H1 (cell line): ENCODE results near the gene CDH2. TPM values are rescaled to one million over a fixed set of nuclear protein-coding genes. Genes with fewer than 3 reads are reported as not detected.

ENCODE experiments used
- CTCF ChIA-PET: fragments of 300-600 bp; sonication (Branson Sonifier 250); formaldehyde crosslinking; loops from one replicate; lab custom pipeline; 2021; ENCODE audit not compliant: partially characterized antibody; lab: Charles Lee
- POLR2A ChIA-PET: fragments of 300-600 bp; sonication (Branson Sonifier 250); formaldehyde crosslinking; loops from one replicate; lab custom pipeline; 2021; ENCODE audit warnings: inconsistent platforms; ENCODE audit not compliant: partially characterized antibody; lab: Charles Lee
- DNase-seq, 2 experiments: peaks; one replicate each; pipeline versions ENCODE4 v3.0.0 to v3.0.0-alpha.2; 2010 to 2022; ENCODE audit warnings: low spot score in 2 of 2, low read depth in 1 of 2, mixed read lengths in 1 of 2
- FAIRE-seq: peaks from 2 replicates; lab custom pipeline; 2011; peaks lifted over from hg19 to GRCh38; lab: Jason Lieb, UNC
- H2AFZ ChIP-seq: 2 replicates; pipeline ENCODE4 v1.8.1; 2012; ENCODE audit warnings: low read length, inconsistent platforms
- H2AK5ac ChIP-seq: 2 replicates; pipeline ENCODE4 v1.6.1; 2013; ENCODE audit warnings: low read depth, low read length
- H2BK120ac ChIP-seq: replicated peaks from 2 replicates; pipeline ENCODE3; 2013; ENCODE audit warnings: low read depth, low read length, inconsistent platforms
- H2BK12ac ChIP-seq: 2 replicates; pipeline ENCODE4 v1.6.1; 2013; ENCODE audit warnings: low read depth, low read length
- H2BK15ac ChIP-seq: 2 replicates; pipeline ENCODE4 v1.6.1; 2013; ENCODE audit warnings: low read length
- H2BK20ac ChIP-seq: 2 replicates; pipeline ENCODE4 v1.6.1; 2013; ENCODE audit warnings: low read length
- H2BK5ac ChIP-seq: 2 replicates; pipeline ENCODE4 v1.6.1; 2013; ENCODE audit warnings: low read depth, low read length
- H3K14ac ChIP-seq: 2 replicates; pipeline ENCODE4 v1.6.1; 2013; ENCODE audit warnings: inconsistent platforms; ENCODE audit not compliant: insufficient read length
- H3K18ac ChIP-seq: 2 replicates; pipeline ENCODE4 v1.6.1; 2013; ENCODE audit warnings: low read length; ENCODE audit errors: extremely low read depth
- H3K23ac ChIP-seq: 2 replicates; pipeline ENCODE4 v1.6.1; 2013; ENCODE audit warnings: inconsistent platforms; ENCODE audit not compliant: insufficient read length
- H3K23me2 ChIP-seq: 2 replicates; pipeline ENCODE4 v1.6.1; 2013; ENCODE audit warnings: low read depth, low read length
- H3K27ac ChIP-seq: 2 replicates; pipeline ENCODE4 v1.6.1; 2011; ENCODE audit warnings: low read depth, low read length, inconsistent platforms
- H3K27me3 ChIP-seq, 4 experiments: replicated peaks in 1 of 4; 1 replicate in 1 of 4; 2 replicates in 3 of 4; pipeline versions ENCODE4 v1.6.1 to v1.8.1; 2011 to 2013; ENCODE audit warnings: low read length in 3 of 4, mild to moderate bottlenecking in 3 of 4, inconsistent platforms in 2 of 4, mixed read lengths in 2 of 4, moderate library complexity in 1 of 4; ENCODE audit not compliant: control insufficient read depth in 3 of 4, insufficient read depth in 3 of 4; ENCODE audit errors: extremely low read depth in 1 of 4
- H3K36me3 ChIP-seq, 4 experiments: 2 replicates each; pipeline versions ENCODE4 v1.6.1 to v1.8.1; 2011 to 2013; ENCODE audit warnings: mild to moderate bottlenecking in 4 of 4, low read length in 3 of 4, moderate library complexity in 2 of 4, control low read depth in 1 of 4, inconsistent platforms in 1 of 4; ENCODE audit not compliant: insufficient read depth in 4 of 4, control insufficient read depth in 2 of 4
- H3K4ac ChIP-seq: replicated peaks from 2 replicates; pipeline ENCODE3; 2013; ENCODE audit warnings: low read length, low read depth, mixed read lengths, inconsistent platforms; ENCODE audit not compliant: insufficient read length
- H3K4me1 ChIP-seq, 4 experiments: replicated peaks in 1 of 4; 1 replicate in 1 of 4; 2 replicates in 3 of 4; pipeline versions ENCODE4 v1.6.1 to v1.8.1; 2011 to 2013; ENCODE audit warnings: low read length in 3 of 4, inconsistent platforms in 2 of 4, mixed read lengths in 1 of 4; ENCODE audit not compliant: insufficient read depth in 4 of 4, control insufficient read depth in 3 of 4
- H3K4me2 ChIP-seq, 2 experiments: 2 replicates each; pipeline versions ENCODE4 v1.6.1 to v1.8.1; 2011 to 2013; ENCODE audit warnings: low read depth in 2 of 2, low read length in 2 of 2, control low read depth in 1 of 2, inconsistent platforms in 1 of 2, mild to moderate bottlenecking in 1 of 2; ENCODE audit not compliant: insufficient read depth in 1 of 2
- H3K4me3 ChIP-seq, 4 experiments: fragments of 200-600, 300-600 bp in 1 of 4; sonication (generic), shearing (Covaris generic), sonication (Bioruptor Twin) in 1 of 4; 2 replicates each; pipeline versions ENCODE4 v1.5.1 to v1.8.1; 2011 to 2016; ENCODE audit warnings: low read length in 4 of 4, low read depth in 3 of 4, control low read depth in 2 of 4, inconsistent platforms in 2 of 4, mild to moderate bottlenecking in 2 of 4, mixed read lengths in 1 of 4, moderate library complexity in 1 of 4; ENCODE audit not compliant: insufficient read depth in 2 of 4; ENCODE audit errors: extremely low read depth in 1 of 4
- H3K56ac ChIP-seq: replicated peaks from 2 replicates; pipeline ENCODE3; 2013; ENCODE audit warnings: low read depth, mild to moderate bottlenecking, mixed read lengths, low read length, inconsistent platforms; ENCODE audit not compliant: insufficient read length
- H3K79me1 ChIP-seq: 2 replicates; pipeline ENCODE4 v1.6.1; 2013; ENCODE audit warnings: low read depth, low read length, control low read depth
- H3K79me2 ChIP-seq, 2 experiments: 2 replicates each; pipeline versions ENCODE4 v1.6.1 to v1.8.1; 2012 to 2013; ENCODE audit warnings: low read length in 2 of 2, mild to moderate bottlenecking in 2 of 2, inconsistent platforms in 1 of 2; ENCODE audit not compliant: insufficient read depth in 2 of 2, control insufficient read depth in 1 of 2
- H3K9ac ChIP-seq, 4 experiments: replicated peaks in 1 of 4; 1 replicate in 1 of 4; 2 replicates in 3 of 4; pipeline versions ENCODE4 v1.6.1 to v1.8.1; 2011 to 2013; ENCODE audit warnings: low read depth in 3 of 4, low read length in 3 of 4, control low read depth in 2 of 4, mild to moderate bottlenecking in 2 of 4, moderate library complexity in 2 of 4, inconsistent platforms in 1 of 4; ENCODE audit errors: extremely low read depth in 1 of 4
- H3K9me3 ChIP-seq, 2 experiments: 2 replicates each; pipeline versions ENCODE4 v1.6.1 to v1.8.1; 2012 to 2013; ENCODE audit warnings: mild to moderate bottlenecking in 2 of 2, moderate library complexity in 2 of 2, control low read depth in 1 of 2, inconsistent platforms in 1 of 2, low read depth in 1 of 2, low read length in 1 of 2, mixed read lengths in 1 of 2; ENCODE audit not compliant: insufficient read depth in 2 of 2
- H4K20me1 ChIP-seq, 2 experiments: replicated peaks in 1 of 2; 2 replicates each; pipeline versions ENCODE3 to v1.8.1; 2011 to 2013; ENCODE audit warnings: inconsistent platforms in 2 of 2, low read length in 2 of 2, mild to moderate bottlenecking in 1 of 2; ENCODE audit not compliant: insufficient read depth in 2 of 2, control insufficient read depth in 1 of 2
- H4K5ac ChIP-seq: 2 replicates; pipeline ENCODE4 v1.6.1; 2013; ENCODE audit warnings: low read length, low read depth, mixed read lengths, inconsistent platforms; ENCODE audit not compliant: insufficient read length
- H4K8ac ChIP-seq: 2 replicates; pipeline ENCODE4 v1.8.0; 2013; ENCODE audit warnings: mild to moderate bottlenecking, moderate library complexity, low read length, inconsistent platforms; ENCODE audit not compliant: insufficient read depth; ENCODE audit errors: extremely low read depth
- H4K91ac ChIP-seq: replicated peaks from 2 replicates; pipeline ENCODE3; 2013; ENCODE audit warnings: low read length, mixed read lengths, inconsistent platforms; ENCODE audit not compliant: insufficient read length
- HDAC2 ChIP-seq, 2 experiments: fragments of 300-600 bp in 1 of 2; sonication (generic) in 1 of 2; IDR thresholded peaks; 2 replicates each; pipeline ENCODE4 v1.6.1; 2011 to 2012; ENCODE audit warnings: low read depth in 2 of 2, low read length in 2 of 2, mild to moderate bottlenecking in 2 of 2, moderate library complexity in 2 of 2, borderline replicate concordance in 1 of 2, inconsistent platforms in 1 of 2
- RAD21 ChIP-seq, 2 experiments: IDR thresholded peaks in 1 of 2; conservative IDR thresholded peaks in 1 of 2; 2 replicates each; pipeline ENCODE4 v1.6.1; 2011; ENCODE audit warnings: low read depth in 2 of 2, low read length in 2 of 2, improper control_type of control experiment in 1 of 2, inconsistent platforms in 1 of 2, mild to moderate bottlenecking in 1 of 2, moderate library complexity in 1 of 2
- WGBS, 2 experiments: shearing (Covaris generic) in 1 of 2; methylation state at CpG; one replicate each; pipeline versions ENCODE4 v1.1.6 to v1.1.7; 2013 to 2015; ENCODE audit warnings: low lambda C conversion rate in 2 of 2, mixed read lengths in 2 of 2, inconsistent platforms in 1 of 2, low coverage in 1 of 2, missing lambda C conversion rate in 1 of 2; ENCODE audit not compliant: insufficient replicate concordance in 2 of 2, insufficient coverage in 1 of 2, insufficient read length in 1 of 2; ENCODE audit errors: extremely low coverage in 1 of 2, missing lambda C conversion rate in 1 of 2; 5-methylcytosine and 5-hydroxymethylcytosine counted together
- polyA plus RNA-seq, 7 experiments: library from polyadenylated mRNA; depleted of rRNA in 3 of 7; stranded (reverse) in 5 of 7; unstranded in 2 of 7; fragments of >200 nt in 5 of 7; fragments of 200-250 nt in 2 of 7; gene quantifications; 1 replicate in 5 of 7; 2 replicates in 1 of 7; 4 replicates in 1 of 7; pipeline versions ENCODE4 v1.2.1 to v1.2.3, GENCODE V29; 2011 to 2013; ENCODE audit warnings: missing spikeins in 2 of 7, mixed read lengths in 2 of 7
- total RNA-seq: library from RNA; stranded (reverse); fragmentation: NEBNext Ultra II Directional; extraction: Animal tissue kit (Norgen Biotek cat#: 25700); gene quantifications from 2 replicates; pipeline ENCODE4 v1.2.1, GENCODE V29; 2021
- TF ChIP-seq, protein P1 (sequence below), 3 experiments: IDR thresholded peaks; 1 replicate in 2 of 3; 2 replicates in 1 of 3; pipeline versions ENCODE4 v1.5.1 to v1.6.1; 2011; ENCODE audit warnings: low read length in 3 of 3, mild to moderate bottlenecking in 3 of 3, inconsistent platforms in 2 of 3, low read depth in 1 of 3, moderate library complexity in 1 of 3; ENCODE audit not compliant: insufficient read depth in 1 of 3; ENCODE audit errors: control extremely low read depth in 1 of 3

CDH2 gene
- total and polyA plus RNA-seq, 2 of the 8 experiments (the other 6 are each of a cell fraction or from before 2014, with no cell fraction given), result 15.0 to 56.5 TPM

DNA sequence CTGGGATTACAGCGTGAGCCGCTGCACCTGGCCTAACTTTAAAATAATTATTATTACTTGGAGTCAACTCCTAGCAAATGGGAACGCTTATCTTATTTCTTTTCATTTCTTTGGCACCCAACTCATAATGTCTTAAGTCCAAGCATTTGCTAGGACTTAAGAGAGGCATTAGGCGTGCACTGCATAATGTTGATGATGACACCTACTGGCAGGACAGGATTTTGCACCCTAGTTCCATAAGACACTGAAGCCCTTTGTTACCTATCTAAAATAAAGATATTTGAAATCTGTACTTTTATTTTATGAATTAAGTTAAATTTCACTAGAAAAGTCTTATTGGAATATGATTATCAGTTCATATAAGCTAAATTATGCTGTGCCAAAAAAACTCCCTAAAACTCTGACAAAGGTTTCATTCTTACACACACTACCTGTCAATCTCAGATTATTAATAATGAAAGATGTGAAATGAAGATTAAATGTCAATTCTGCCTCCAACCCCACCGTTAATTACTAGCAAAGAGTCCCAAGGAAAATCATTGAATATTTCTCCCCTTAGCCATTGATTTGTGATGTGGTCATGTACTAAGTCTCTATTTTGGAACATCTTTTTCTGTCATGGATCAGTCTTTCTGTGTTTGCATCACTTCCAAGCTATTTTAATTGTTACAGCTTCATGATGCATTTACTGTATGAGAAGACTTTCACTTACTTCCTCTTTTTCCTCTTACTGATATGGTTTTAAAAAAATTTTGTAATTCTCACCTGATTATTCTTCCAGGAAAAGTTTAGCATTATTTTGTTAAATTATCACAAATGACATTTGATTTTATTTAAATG lies 12.7 kb upstream of the CDH2 start:
- no peak overlapping the region for H2AFZ ChIP-seq
- no peak overlapping the region for H2BK5ac ChIP-seq
- H3K14ac ChIP-seq, result no peak overlapping the region
- H3K36me3 ChIP-seq, result no peaks in the 10 kb centered on the region; a peak in 1 of 8 replicates
- no peak overlapping the region for H2BK15ac ChIP-seq
- H3K9ac ChIP-seq, result no peak overlapping the region
- H3K18ac ChIP-seq, result no peak overlapping the region
- H4K8ac ChIP-seq, result no peak overlapping the region
- H3K4me1 ChIP-seq, result no peaks in the 10 kb centered on the region
- H3K23me2 ChIP-seq, result no peaks in the 10 kb centered on the region
- no peak overlapping the region for H3K4ac ChIP-seq
- WGBS, 2 experiments, result 72% methylated on average over 5 of the region's 5 CpGs; no CpG with 5 or more reads in 1 of the 2 experiments
- no peaks in the 10 kb centered on the region for H4K20me1 ChIP-seq
- H3K79me2 ChIP-seq, result no peaks in the 10 kb centered on the region
- ChIA-PET CTCF (interaction anchor here (0.6 to 1.3 kb wide), 8 partner anchors 10 to 364 kb away, joined by 3 read pairs; no protein-coding TSS in a partner anchor), POLR2A (no interaction called here)
- TF ChIP-seq HDAC2 (IDR thresholded peaks at IDR 0.05; ENCODE audit: borderline replicate concordance in 1 of 2, low read depth in 2 of 2, low read length in 2 of 2) (no peak), RAD21 (IDR thresholded peaks at IDR 0.05 in 1 of 2, conservative IDR thresholded peaks at IDR 0.05 in 1 of 2; ENCODE audit: low read depth in 2 of 2, low read length in 2 of 2) (peak; percentile 76 to 79)
- TF ChIP-seq, protein P1, sequence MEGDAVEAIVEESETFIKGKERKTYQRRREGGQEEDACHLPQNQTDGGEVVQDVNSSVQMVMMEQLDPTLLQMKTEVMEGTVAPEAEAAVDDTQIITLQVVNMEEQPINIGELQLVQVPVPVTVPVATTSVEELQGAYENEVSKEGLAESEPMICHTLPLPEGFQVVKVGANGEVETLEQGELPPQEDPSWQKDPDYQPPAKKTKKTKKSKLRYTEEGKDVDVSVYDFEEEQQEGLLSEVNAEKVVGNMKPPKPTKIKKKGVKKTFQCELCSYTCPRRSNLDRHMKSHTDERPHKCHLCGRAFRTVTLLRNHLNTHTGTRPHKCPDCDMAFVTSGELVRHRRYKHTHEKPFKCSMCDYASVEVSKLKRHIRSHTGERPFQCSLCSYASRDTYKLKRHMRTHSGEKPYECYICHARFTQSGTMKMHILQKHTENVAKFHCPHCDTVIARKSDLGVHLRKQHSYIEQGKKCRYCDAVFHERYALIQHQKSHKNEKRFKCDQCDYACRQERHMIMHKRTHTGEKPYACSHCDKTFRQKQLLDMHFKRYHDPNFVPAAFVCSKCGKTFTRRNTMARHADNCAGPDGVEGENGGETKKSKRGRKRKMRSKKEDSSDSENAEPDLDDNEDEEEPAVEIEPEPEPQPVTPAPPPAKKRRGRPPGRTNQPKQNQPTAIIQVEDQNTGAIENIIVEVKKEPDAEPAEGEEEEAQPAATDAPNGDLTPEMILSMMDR (IDR thresholded peaks at IDR 0.05; ENCODE audit: control extremely low read depth in 1 of 3, insufficient read depth in 1 of 3, low read depth in 1 of 3, low read length in 3 of 3), result peak in 2 of 3 experiments; percentile 44 to 75; a peak in 2 of 4 replicates
- no peak overlapping the region for H3K23ac ChIP-seq
- no peak overlapping the region for H2BK120ac ChIP-seq
- no peak overlapping the region for H3K4me3 ChIP-seq
- no peak overlapping the region for H3K27ac ChIP-seq
- peaks cover 0 to 4% of the 10 kb centered on the region in 2 experiments; a peak in 1 of 4 replicates for H3K9me3 ChIP-seq
- no peak overlapping the region for H2BK12ac ChIP-seq
- no peak overlapping the region for H3K56ac ChIP-seq
- H3K27me3 ChIP-seq, result no peaks in the 10 kb centered on the region
- no peak overlapping the region for H2AK5ac ChIP-seq
- no peak overlapping the region for H4K91ac ChIP-seq
- no peak overlapping the region for H2BK20ac ChIP-seq
- H4K5ac ChIP-seq, result no peak overlapping the region
- no peak overlapping the region for H3K4me2 ChIP-seq
- DNase-seq (peak in 1 of 2 experiments; percentile 67), FAIRE-seq (peak; percentile 32)
- no peaks in the 10 kb centered on the region for H3K79me1 ChIP-seq
